H9 (cell line): ENCODE measurements around the gene SLC6A18. TPM values are rescaled to one million over a fixed set of nuclear protein-coding genes. Genes with fewer than 3 reads are reported as not detected.

Source experiments
- DNase-seq: peaks from one replicate; pipeline ENCODE4 v3.0.0-alpha.2; 2017
- H2AFZ ChIP-seq: one replicate; pipeline ENCODE4 v1.6.1; 2013; ENCODE audit warnings: mild to moderate bottlenecking, low read length, control low read depth, moderate library complexity
- H2AK5ac ChIP-seq: 2 replicates; pipeline ENCODE4 v1.6.1; 2013; ENCODE audit warnings: low read length, control low read depth, mixed read lengths; ENCODE audit not compliant: insufficient read length
- H2BK120ac ChIP-seq: one replicate; pipeline ENCODE4 v1.6.1; 2013; ENCODE audit warnings: low read depth, mild to moderate bottlenecking, low read length, control low read depth, inconsistent platforms; ENCODE audit not compliant: poor library complexity, severe bottlenecking
- H2BK12ac ChIP-seq: 2 replicates; pipeline ENCODE4 v1.6.1; 2013; ENCODE audit warnings: low read length, control low read depth, mixed read lengths, low read depth; ENCODE audit not compliant: insufficient read length
- H2BK15ac ChIP-seq: 2 replicates; pipeline ENCODE4 v1.6.1; 2013; ENCODE audit warnings: low read depth, low read length, control low read depth
- H2BK20ac ChIP-seq: one replicate; pipeline ENCODE4 v1.6.1; 2013; ENCODE audit warnings: low read depth, mild to moderate bottlenecking, low read length, control low read depth, inconsistent platforms; ENCODE audit not compliant: poor library complexity, severe bottlenecking
- H2BK5ac ChIP-seq: 2 replicates; pipeline ENCODE4 v1.6.1; 2013; ENCODE audit warnings: low read length, control low read depth, mixed read lengths; ENCODE audit not compliant: insufficient read length
- H3K14ac ChIP-seq: 2 replicates; pipeline ENCODE4 v1.6.1; 2013; ENCODE audit warnings: low read length, control low read depth; ENCODE audit not compliant: insufficient read depth
- H3K18ac ChIP-seq: 2 replicates; pipeline ENCODE4 v1.6.1; 2013; ENCODE audit warnings: low read depth, mild to moderate bottlenecking, mixed read lengths, low read length, control low read depth; ENCODE audit not compliant: insufficient read length
- H3K23ac ChIP-seq: 2 replicates; pipeline ENCODE4 v1.6.1; 2013; ENCODE audit warnings: low read length, control low read depth, mixed read lengths, low read depth; ENCODE audit not compliant: insufficient read length
- H3K23me2 ChIP-seq: 2 replicates; pipeline ENCODE4 v1.6.1; 2013; ENCODE audit warnings: low read depth, mild to moderate bottlenecking, mixed read lengths, low read length, control low read depth; ENCODE audit not compliant: insufficient read length, poor library complexity, severe bottlenecking
- H3K27ac ChIP-seq: 2 replicates; pipeline ENCODE4 v1.5.1; 2013; ENCODE audit warnings: low read length, control low read depth, mixed read lengths, low read depth; ENCODE audit not compliant: insufficient read length
- H3K27me3 ChIP-seq: 2 replicates; pipeline ENCODE4 v1.6.1; 2013; ENCODE audit warnings: low read length, control low read depth, inconsistent platforms; ENCODE audit not compliant: insufficient read depth
- H3K4ac ChIP-seq: 2 replicates; pipeline ENCODE4 v1.6.1; 2013; ENCODE audit warnings: low read depth, mild to moderate bottlenecking, control low read depth, inconsistent platforms, low read length, moderate library complexity
- H3K4me1 ChIP-seq: 2 replicates; pipeline ENCODE4 v1.6.1; 2013; ENCODE audit warnings: low read length, control low read depth, inconsistent platforms; ENCODE audit not compliant: insufficient read depth
- H3K4me2 ChIP-seq: 2 replicates; pipeline ENCODE4 v1.6.1; 2013; ENCODE audit warnings: low read length, control low read depth, mixed read lengths; ENCODE audit not compliant: insufficient read length, insufficient read depth
- H3K56ac ChIP-seq: 2 replicates; pipeline ENCODE4 v1.6.1; 2013; ENCODE audit warnings: low read depth, mild to moderate bottlenecking, mixed read lengths, low read length, control low read depth; ENCODE audit not compliant: insufficient read length
- H3K79me1 ChIP-seq: 2 replicates; pipeline ENCODE4 v1.6.1; 2013; ENCODE audit warnings: low read depth, mild to moderate bottlenecking, moderate library complexity, low read length, control low read depth, inconsistent platforms; ENCODE audit not compliant: insufficient read depth, poor library complexity, severe bottlenecking
- H3K79me2 ChIP-seq: 2 replicates; pipeline ENCODE4 v1.6.1; 2013; ENCODE audit warnings: low read length, control low read depth, inconsistent platforms; ENCODE audit not compliant: insufficient read depth
- H3K9ac ChIP-seq: 2 replicates; pipeline ENCODE4 v1.6.1; 2013; ENCODE audit warnings: low read length, control low read depth, mixed read lengths; ENCODE audit not compliant: insufficient read length; ENCODE audit errors: extremely low read depth
- H3K9me3 ChIP-seq: one replicate; pipeline ENCODE4 v1.6.1; 2013; ENCODE audit warnings: low read depth, low read length, inconsistent platforms; ENCODE audit not compliant: control insufficient read depth
- H3T11ph ChIP-seq: one replicate; pipeline ENCODE4 v1.6.1; 2013; ENCODE audit warnings: mild to moderate bottlenecking, low read length, control low read depth, inconsistent platforms
- H4K20me1 ChIP-seq: one replicate; pipeline ENCODE4 v1.6.1; 2013; ENCODE audit not compliant: control insufficient read depth, insufficient read length, insufficient read depth
- H4K5ac ChIP-seq: 2 replicates; pipeline ENCODE4 v1.6.1; 2013; ENCODE audit warnings: low read depth, mild to moderate bottlenecking, mixed read lengths, low read length, control low read depth; ENCODE audit not compliant: insufficient read length
- H4K8ac ChIP-seq: replicated peaks from 2 replicates; pipeline ENCODE4 v1.6.1; 2013; ENCODE audit warnings: low read length, control low read depth, mixed read lengths, low read depth; ENCODE audit not compliant: insufficient read length
- H4K91ac ChIP-seq: 2 replicates; pipeline ENCODE4 v1.6.1; 2013; ENCODE audit warnings: low read depth, mild to moderate bottlenecking, moderate library complexity, mixed read lengths, low read length, control low read depth; ENCODE audit not compliant: insufficient read length
- H3K27ac Mint-ChIP-seq, 3 experiments: 2 replicates in 2 of 3; 3 replicates in 1 of 3; pipeline ENCODE4 v1.8.0; 2020 to 2021; ENCODE audit warnings: mixed read lengths in 3 of 3, mild to moderate bottlenecking in 1 of 3, moderate library complexity in 1 of 3
- H3K27me3 Mint-ChIP-seq: 2 replicates; pipeline ENCODE4 v1.8.0; 2021; ENCODE audit warnings: low read depth, mild to moderate bottlenecking, moderate library complexity, mixed read lengths
- H3K36me3 Mint-ChIP-seq, 3 experiments: 2 replicates in 2 of 3; 3 replicates in 1 of 3; pipeline ENCODE4 v1.8.0; 2020 to 2021; ENCODE audit warnings: low read depth in 3 of 3, mixed read lengths in 3 of 3; ENCODE audit not compliant: insufficient read depth in 1 of 3
- H3K4me1 Mint-ChIP-seq, 2 experiments: 2 replicates each; pipeline ENCODE4 v1.8.0; 2020; ENCODE audit warnings: mixed read lengths in 2 of 2
- H3K4me3 Mint-ChIP-seq, 2 experiments: 2 replicates in 1 of 2; 3 replicates in 1 of 2; pipeline ENCODE4 v1.8.0; 2020 to 2021; ENCODE audit warnings: mild to moderate bottlenecking in 2 of 2, mixed read lengths in 2 of 2, moderate library complexity in 1 of 2
- H3K9me3 Mint-ChIP-seq, 2 experiments: 2 replicates in 1 of 2; 3 replicates in 1 of 2; pipeline ENCODE4 v1.8.0; 2020; ENCODE audit warnings: mild to moderate bottlenecking in 2 of 2, mixed read lengths in 2 of 2, moderate library complexity in 1 of 2
- WGBS: extraction: QIAGEN DNeasy Blood & Tissue Kit; methylation state at CpG from one replicate; pipeline ENCODE4 v1.1.7; 2013; ENCODE audit warnings: missing lambda C conversion rate, low lambda C conversion rate, mixed read lengths; ENCODE audit not compliant: insufficient read length; ENCODE audit errors: extremely low coverage; 5-methylcytosine and 5-hydroxymethylcytosine counted together
- total RNA-seq: library from RNA; stranded (reverse); gene quantifications from 2 replicates; pipeline ENCODE4 v1.2.1, GENCODE V29; 2021
- TF ChIP-seq, protein P1 (sequence below): fragments of 200-600 bp; sonication (generic); conservative IDR thresholded peaks from 3 replicates; pipeline ENCODE4 v1.8.0; 2021; ENCODE audit warnings: antibody characterized with exemption, mild to moderate bottlenecking

Gene SLC6A18
- total RNA-seq, 1 experiment from 2014 or later: not detected

DNA sequence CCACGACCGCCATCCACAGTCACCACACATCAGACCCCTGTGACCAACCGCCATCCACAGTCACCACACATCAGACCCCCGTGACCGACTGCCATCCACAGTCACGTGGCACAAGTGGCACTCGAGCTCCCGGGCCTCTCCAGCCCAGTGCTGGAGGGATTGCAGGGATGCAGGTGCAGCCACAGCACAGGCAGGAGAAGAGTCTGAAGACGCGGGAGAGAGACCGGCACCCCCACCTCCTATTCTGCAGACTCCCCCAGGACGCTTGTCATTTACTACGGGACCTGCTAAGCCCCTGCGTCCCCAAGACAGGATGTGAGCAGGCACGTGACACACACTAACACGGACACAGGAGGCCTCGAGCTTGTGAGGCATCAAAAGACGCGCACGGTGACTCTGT lies 48.6 kb downstream of the SLC6A18 start:
- Mint-ChIP-seq H3K4me1 (no peaks in the 10 kb centered on the region), H3K27ac (no peak overlapping the region), H3K36me3 (peaks cover 25 to 31% (median 27%) of the 10 kb centered on the region in 3 experiments; a peak in 6 of 7 replicates), H3K4me3 (no peak overlapping the region), H3K9me3 (no peaks in the 10 kb centered on the region), H3K27me3 (peaks cover 1% of the 10 kb centered on the region; the same call in 1 of the 2 replicates)
- Histone ChIP-seq H3K27me3 (no peaks in the 10 kb centered on the region), H3K9ac (no peak overlapping the region), H2BK120ac (no peak overlapping the region), H3K4me1 (no peaks in the 10 kb centered on the region), H3K79me2 (peaks cover 2% of the 10 kb centered on the region; the same call in 1 of the 2 replicates), H2BK20ac (no peak overlapping the region), H3T11ph (no peak overlapping the region), H3K56ac (no peak overlapping the region), H4K91ac (no peak overlapping the region), H4K8ac (no peak overlapping the region), H3K4ac (no peak overlapping the region), H3K23me2 (no peaks in the 10 kb centered on the region), H2BK5ac (no peak overlapping the region), H2BK15ac (no peak overlapping the region), H3K14ac (no peak overlapping the region; the same call in 1 of the 2 replicates), H3K9me3 (no peaks in the 10 kb centered on the region), H2BK12ac (no peak overlapping the region), H3K79me1 (no peaks in the 10 kb centered on the region), H2AFZ (no peak overlapping the region), H4K20me1 (peaks cover 4% of the 10 kb centered on the region), H2AK5ac (no peak overlapping the region), H4K5ac (no peak overlapping the region), H3K23ac (no peak overlapping the region), H3K18ac (no peak overlapping the region), H3K4me2 (no peak overlapping the region), H3K27ac (no peak overlapping the region)
- no CpG with 5 or more reads among the region's 20 CpGs for WGBS
- no peak for DNase-seq
- TF ChIP-seq, protein P1, sequence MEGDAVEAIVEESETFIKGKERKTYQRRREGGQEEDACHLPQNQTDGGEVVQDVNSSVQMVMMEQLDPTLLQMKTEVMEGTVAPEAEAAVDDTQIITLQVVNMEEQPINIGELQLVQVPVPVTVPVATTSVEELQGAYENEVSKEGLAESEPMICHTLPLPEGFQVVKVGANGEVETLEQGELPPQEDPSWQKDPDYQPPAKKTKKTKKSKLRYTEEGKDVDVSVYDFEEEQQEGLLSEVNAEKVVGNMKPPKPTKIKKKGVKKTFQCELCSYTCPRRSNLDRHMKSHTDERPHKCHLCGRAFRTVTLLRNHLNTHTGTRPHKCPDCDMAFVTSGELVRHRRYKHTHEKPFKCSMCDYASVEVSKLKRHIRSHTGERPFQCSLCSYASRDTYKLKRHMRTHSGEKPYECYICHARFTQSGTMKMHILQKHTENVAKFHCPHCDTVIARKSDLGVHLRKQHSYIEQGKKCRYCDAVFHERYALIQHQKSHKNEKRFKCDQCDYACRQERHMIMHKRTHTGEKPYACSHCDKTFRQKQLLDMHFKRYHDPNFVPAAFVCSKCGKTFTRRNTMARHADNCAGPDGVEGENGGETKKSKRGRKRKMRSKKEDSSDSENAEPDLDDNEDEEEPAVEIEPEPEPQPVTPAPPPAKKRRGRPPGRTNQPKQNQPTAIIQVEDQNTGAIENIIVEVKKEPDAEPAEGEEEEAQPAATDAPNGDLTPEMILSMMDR: no peak
